EH (cell line): ENCODE measurements around the gene CTRB1.
"Not testable (repeated sequence)": the region's sequence is repeated elsewhere in the genome, so short reads cannot be mapped to it uniquely, and the experiment has no call there.

Experiments used
- DNase-seq: peaks from one replicate; pipeline ENCODE4 v3.0.0-alpha.2; 2015; ENCODE audit warnings: low read depth

The CTRB1 gene

DNA sequence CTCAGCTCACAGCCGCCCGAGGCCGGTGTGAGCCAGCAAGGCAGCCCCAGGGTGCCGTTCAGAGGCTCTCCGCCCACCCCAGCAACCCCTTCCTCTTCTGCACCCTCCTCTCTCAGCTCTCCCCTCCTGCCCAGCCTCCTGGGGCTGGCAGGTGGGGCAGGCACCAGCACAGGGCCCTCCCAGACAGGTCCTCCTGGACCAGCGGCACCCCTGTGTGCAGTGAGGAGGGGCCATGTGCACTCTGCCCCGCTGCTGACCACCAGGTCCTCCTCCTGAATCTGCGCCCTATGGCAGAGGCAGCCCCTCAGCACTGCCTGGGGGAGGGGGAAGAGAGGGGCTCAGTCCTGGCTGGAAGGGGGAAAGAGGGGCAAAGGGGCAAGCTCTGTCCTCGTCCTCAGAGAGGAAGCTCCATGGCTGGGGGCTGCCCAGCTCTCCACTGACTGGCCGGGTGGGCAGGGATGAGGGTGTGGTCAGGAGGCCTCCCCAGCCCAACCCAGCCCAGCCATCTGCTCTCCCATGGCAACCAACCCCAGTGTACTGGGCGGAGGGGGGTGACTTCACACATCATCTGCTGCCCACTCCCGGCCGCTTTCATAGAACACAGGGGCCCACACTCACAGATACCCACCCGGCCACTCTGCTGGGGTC is 38.0 kb downstream of the CTRB1 start:
- DNase-seq = peak; percentile 75

DNA sequence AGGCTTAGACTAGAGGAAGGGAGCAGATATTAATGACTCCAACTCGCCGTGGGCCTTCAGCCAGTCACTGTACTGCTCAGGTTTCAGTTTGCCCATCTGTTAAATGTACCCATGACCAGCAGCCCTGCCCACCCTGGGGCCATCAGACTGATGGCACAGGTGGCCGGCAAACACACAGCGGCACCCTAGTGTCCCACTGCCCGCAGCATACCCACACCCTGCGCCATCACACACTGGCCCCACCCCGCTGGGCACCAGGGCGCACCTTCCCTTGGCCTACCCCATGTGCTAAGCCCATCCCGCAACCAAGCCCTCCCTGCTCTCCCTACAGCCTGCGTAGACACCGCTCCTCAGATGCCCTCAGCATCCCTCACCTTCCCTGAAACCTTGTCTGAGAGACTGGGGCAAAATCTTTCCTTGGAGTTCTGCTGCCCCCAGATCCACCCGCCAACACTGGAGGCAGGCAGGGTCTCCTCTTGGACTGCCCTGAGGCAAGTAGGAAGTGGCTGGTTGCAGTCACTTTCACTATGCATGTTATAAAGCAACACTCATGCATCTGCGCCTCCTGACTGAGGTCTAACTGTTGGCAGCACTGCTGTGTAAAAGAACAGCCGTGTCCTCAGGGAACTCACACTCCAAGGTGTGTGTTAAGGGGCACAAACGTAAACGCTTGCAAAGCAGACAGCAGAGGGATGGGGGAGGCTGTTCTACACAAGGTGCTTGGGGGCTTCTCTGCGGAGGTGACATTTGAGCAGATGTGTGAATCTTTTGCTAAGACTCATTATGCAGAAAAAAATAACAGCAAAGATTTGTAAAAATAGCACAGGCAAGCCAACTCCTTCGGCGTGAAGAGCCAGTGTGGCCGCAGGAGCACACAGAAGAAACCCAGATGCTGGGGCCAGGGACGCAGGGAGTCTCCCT is 39.4 kb downstream of the CTRB1 start:
- peak; percentile 64 for DNase-seq

- no peak for DNase-seq
Observed at GRCh38 chr16:75258807-75259141, 40.0 kb downstream of the CTRB1 start.

- no peak for DNase-seq
Observed at GRCh38 chr16:75260851-75261589, 42.2 kb downstream of the CTRB1 start.

DNA sequence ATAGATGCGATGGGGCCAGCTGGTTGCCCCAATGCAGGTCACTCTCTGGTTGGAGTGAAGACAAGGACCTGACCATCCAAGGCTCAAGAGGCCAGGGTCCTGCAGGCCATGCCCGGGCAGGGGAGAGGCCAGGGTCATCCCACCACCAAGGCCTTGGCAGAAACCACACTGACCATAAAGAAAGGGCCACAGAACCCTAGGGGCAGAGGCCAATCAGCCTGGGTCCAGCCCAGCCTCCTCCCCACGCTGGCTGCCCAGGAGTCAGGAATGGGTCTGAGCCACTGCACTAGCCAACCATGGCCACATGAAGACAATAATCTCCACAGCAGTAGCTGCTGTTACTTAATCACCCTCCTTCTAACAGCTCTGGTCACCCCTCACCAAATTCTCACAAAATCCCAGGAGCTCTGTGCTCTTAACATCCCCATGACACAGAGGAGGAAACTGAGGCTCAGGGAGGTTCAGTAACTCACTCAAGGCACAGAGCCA is 42.8 kb downstream of the CTRB1 start:
- DNase-seq = no peak

DNA sequence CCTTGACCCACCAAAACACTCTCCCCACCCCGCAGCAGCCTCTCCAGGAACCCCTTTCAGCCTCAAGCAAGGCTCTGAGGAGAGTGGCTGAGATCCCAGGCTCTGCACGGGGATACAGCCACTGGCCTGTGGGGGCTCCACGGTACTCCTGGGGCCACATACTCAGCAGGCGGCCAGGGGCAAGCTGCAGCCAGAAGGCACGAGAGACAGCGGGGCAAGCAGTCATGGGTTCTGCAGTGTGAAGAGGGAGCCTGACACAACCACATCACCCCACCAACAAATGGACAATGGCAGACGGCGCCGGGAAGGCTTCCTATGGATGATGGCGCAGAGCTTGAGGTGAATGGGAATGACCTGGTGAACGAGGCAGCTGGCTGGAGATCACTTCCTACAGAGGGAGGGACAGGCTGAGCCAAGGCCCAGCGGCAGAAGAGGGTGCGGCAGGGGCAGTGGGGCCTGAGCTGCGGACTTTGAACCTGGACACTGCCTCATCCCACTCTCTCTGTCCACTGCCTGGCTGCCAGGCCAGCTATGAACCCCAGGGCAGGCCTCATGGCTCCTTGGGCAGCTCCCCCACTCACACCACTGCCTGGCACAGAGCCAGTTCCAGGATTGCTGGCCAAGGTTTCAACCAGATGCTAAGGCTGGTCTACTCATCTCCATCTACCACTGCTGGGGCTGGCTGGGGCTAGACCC is 43.5 kb downstream of the CTRB1 start:
- DNase-seq = no peak

DNA sequence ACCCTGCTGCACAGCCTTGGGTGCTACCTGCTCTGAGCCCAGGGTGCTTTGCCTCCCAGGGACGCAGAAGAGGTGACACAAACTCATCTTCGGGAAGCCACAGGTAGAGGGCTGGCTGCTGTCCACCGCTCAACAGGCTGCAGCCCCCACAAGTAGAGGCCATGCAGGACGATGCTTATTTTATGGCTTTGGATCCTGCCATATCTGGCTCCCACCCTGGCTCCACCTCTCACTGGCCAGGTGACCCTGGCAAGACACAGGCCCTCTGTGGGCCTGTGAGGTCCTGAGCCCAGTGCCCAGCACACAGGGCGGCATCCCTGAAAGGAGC is 44.0 kb downstream of the CTRB1 start:
- no peak for DNase-seq

GRCh38 chr16:75263291-75263962 is 44.6 kb downstream of the CTRB1 start:
- DNase-seq = no peak

DNA sequence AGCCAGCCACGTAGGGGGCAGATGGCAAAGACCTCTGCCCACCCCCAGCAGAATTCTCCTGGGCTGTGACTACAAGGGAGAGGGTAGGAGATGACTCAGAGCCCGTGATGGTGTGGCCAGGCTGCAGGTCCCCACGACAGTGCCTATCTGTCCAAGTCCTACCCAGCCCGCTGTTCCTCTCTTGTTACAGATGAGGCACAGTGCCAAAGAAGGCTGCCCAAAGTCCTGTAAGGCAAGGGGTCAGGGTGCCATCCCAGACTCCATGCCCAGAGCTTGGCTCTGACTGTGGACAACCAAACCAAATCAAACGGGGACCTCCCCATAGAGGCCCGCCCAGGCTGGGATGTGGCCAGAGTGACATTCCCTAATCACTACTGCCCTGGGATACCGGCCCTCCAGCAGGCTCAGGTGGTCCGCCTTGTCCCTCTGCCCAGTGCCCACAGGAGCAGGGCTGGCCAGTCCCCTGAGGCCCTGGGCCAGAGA is 45.2 kb downstream of the CTRB1 start:
- DNase-seq = peak; percentile 68

GRCh38 chr16:75264457-75264998 is 45.7 kb downstream of the CTRB1 start:
- DNase-seq = peak; percentile 64

DNA sequence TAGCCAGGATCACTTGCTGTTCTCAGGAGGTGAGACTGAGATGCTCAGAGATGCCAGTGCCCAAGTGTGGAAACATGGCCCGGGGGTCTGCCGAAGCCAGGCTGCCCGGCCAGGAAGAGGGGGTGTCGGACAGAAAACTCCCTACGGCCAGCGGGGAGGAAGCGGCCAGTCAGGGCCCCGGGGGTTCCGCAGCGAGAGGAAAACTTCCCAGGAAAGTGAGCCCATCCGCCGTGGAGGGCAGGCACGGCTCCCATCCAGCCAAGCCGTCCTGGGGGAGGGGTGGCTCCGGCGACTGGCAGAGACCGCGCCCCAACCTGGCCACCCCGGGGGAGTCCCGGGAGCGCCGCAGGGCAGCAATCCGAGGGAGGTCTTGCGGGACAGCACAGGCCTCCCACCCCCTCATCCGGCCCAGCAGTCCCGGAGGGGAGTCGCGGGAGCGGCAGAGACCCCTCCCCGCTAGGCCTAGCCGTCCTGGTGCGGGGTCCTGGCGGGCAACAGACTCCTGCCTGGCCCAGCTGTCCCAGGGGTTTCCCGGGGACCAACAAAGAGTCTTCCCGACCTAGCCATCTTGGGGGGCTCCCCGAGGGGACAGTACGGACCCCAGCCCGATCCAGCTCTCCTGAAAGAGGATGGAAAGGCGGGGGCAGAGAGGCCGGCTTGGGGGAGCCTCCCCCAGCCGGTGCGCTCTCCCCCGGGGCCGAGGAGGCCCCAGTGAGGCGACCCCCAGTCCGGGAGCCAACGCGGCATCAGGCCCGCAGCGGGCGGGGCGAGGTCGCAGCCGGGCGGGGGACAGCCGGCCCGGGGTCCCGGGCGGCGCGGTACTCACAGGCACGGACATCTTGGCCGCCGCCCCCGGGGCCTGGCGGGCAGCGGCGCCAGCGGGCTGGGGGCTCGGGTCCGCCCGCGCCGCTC is 46.5 kb downstream of the CTRB1 start:
- no peak for DNase-seq

- DNase-seq = peak; percentile 82
Observed at GRCh38 chr16:75265911-75266701, 47.3 kb downstream of the CTRB1 start.

DNA sequence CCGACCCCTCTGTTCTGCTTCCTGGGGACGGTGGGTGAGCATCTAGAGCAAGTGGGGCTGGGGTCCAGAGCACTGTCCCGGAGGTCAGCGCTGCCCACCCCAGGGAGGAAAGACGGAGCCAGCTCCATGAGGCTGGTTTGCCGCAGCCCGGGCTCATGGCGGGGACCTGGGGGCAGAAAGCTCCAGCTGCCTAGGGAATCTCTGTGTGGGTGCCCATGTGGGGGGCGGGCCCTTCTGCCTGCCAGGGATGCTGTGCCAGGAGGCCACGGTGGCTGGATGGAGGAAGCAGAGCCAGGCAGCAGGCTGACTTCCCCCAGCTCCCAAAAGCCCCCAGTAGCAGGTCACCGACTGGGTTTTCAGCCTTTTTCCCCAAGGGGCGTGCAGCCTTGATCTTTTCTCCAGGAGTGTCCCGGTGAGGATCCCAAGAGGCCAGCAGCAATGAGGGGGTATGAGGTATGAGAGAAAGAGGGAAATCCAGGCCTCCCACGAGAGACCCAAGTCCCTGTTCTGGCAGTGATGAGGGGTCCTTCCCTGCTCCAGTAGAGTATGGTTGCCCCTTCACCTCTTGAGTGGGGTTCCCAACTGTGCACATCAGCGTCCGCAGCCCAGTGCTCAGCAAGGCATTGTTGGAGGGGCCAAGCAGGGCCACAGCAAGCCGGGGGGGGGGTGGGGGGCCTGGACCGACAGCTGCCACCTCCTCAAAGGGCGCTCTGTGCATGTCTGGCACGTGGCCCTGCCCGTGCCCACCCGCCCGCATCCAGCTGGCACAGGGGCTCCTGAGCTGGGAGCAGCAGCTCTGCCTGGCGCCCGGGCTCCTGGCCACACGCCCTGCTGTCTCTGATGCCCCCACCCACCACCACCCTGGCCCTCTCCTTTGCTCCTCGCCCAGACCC is 48.2 kb downstream of the CTRB1 start:
- no peak for DNase-seq

GRCh38 chr16:75267631-75268264 is 49.0 kb downstream of the CTRB1 start:
- peak; percentile 71 for DNase-seq

DNA sequence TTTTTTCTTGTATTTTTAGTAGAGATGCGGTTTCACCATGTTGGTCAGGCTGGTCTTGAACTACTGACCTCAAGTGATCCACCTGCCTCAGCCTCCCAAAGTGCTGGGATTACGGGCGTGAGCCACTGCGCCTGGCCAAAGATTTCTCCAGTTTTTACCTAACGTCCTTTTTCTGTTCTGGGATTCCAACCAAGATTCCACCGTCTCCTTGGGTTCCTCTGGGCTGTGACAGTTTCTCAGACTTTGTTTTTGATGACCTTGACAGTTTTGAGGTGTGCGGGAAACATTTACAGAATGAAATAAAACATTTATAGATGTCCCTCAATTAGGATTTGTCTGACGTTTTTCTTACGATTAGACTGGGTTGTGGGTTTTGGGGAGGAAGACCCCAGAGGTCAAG is 50.6 kb downstream of the CTRB1 start:
- not testable (repeated sequence) for DNase-seq

- DNase-seq = no peak
Observed at GRCh38 chr16:75271441-75272096, 52.8 kb downstream of the CTRB1 start.

DNA sequence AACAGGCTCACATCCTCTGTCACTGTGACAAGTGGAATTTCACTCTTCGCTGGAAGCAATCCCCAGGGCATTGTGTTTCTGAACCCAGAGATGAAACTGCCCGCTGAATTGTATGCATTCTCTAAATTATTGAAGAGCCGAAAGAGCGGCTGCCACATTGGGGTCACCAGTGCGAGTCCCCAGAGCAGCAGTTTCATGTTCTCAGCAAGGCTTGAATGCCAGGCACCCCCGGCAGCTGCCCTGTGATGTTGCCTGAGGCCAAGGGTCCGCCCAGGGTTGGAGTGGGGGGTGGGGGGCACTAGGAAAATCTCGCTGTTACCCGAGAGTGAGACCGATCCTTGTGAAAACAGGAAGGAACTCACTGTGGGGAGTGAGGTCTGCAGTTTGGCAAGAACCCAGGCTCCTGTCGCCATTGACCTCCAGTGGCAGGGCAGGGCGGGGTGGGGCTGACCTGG is 53.3 kb downstream of the CTRB1 start:
- DNase-seq = no peak
